K562 (cell line): ENCODE data around the gene RNU5D-1. TPM values are rescaled to one million over a fixed set of nuclear protein-coding genes. Genes with fewer than 3 reads are reported as not detected.

Experiments used
- ETS1 ChIP-seq: conservative IDR thresholded peaks from 2 replicates; pipeline ENCODE4 v1.6.1; 2011; ENCODE audit warnings: low read depth, mild to moderate bottlenecking, low read length; ENCODE audit not compliant: control insufficient read depth
- FOXP4 ChIP-seq: sonication (generic); formaldehyde crosslinking; IDR thresholded peaks from 2 replicates; pipeline ENCODE4 v1.8.0; 2022; ENCODE audit warnings: mild to moderate bottlenecking, missing genetic modification reagents, borderline replicate concordance
- GTF2B ChIP-seq: IDR thresholded peaks from 2 replicates; pipeline ENCODE4 v1.6.1; 2011; ENCODE audit not compliant: insufficient read length; ENCODE audit errors: extremely low read depth
- HDAC1 ChIP-seq, 2 experiments: fragments of 450-650 bp; IDR thresholded peaks; 2 replicates each; pipeline ENCODE4 v1.6.1; 2016 to 2017; ENCODE audit warnings: inconsistent platforms in 1 of 2, mild to moderate bottlenecking in 1 of 2, moderate library complexity in 1 of 2
- HMGN3 ChIP-seq: IDR thresholded peaks from 2 replicates; pipeline ENCODE4 v1.6.1; 2011; ENCODE audit warnings: borderline replicate concordance, low read depth, mild to moderate bottlenecking, mixed read lengths, low read length; ENCODE audit not compliant: insufficient read length; ENCODE audit errors: extremely low read depth
- PCBP1 ChIP-seq: fragments of 200-400 bp; formaldehyde crosslinking; IDR thresholded peaks from 2 replicates; pipeline ENCODE4 v1.6.1; 2018; ENCODE audit warnings: mild to moderate bottlenecking, low read depth, low read length; ENCODE audit not compliant: poor library complexity, severe bottlenecking
- SRF ChIP-seq, 2 experiments: fragments of 250-450, 450-650 bp in 1 of 2; sonication (Bioruptor Pico) in 1 of 2; sonication (generic) in 1 of 2; formaldehyde crosslinking; IDR thresholded peaks; 2 replicates each; pipeline versions ENCODE4 v1.5.0 to v1.5.1; 2020 to 2022; ENCODE audit warnings: mild to moderate bottlenecking in 1 of 2, missing genetic modification reagents in 1 of 2
- STAT5A ChIP-seq: IDR thresholded peaks from 2 replicates; pipeline ENCODE4 v1.6.1; 2012; ENCODE audit warnings: low read length, inconsistent platforms, borderline replicate concordance
- TSHZ1 ChIP-seq: fragments of 250-450 bp; sonication (Bioruptor Pico); IDR thresholded peaks from 2 replicates; pipeline ENCODE4 v1.4.0; 2020; ENCODE audit warnings: mild to moderate bottlenecking, moderate library complexity
- ZKSCAN1 ChIP-seq: fragments of 150-350 bp; IDR thresholded peaks from 2 replicates; pipeline ENCODE4 v1.6.1; 2016; ENCODE audit warnings: low read depth, low read length
- ZMIZ1 ChIP-seq, 2 experiments: fragments of 150-350 bp in 1 of 2; IDR thresholded peaks; 2 replicates each; pipeline ENCODE4 v1.6.1; 2012 to 2016; ENCODE audit warnings: low read depth in 2 of 2, low read length in 2 of 2, mild to moderate bottlenecking in 1 of 2, moderate library complexity in 1 of 2
- ZNF165 ChIP-seq: fragments of 250-450 bp; sonication (Bioruptor Pico); IDR thresholded peaks from 2 replicates; pipeline ENCODE4 v1.4.0; 2020; ENCODE audit warnings: borderline replicate concordance
- polyA plus RNA-seq, 8 experiments: library from polyadenylated mRNA; depleted of rRNA in 4 of 8; stranded (reverse) in 5 of 8; unstranded in 3 of 8; fragments of >200 nt; fragmentation: Nextera tagmentation in 2 of 8; fragmentation: Illumina TruSeq in 1 of 8; extraction: Ambion mirVana in 2 of 8; extraction: Trizol in 1 of 8; gene quantifications; 2 replicates each; pipeline versions ENCODE4 v1.2.1 to v1.2.3, GENCODE V29; 2011 to 2014; ENCODE audit warnings: inconsistent platforms in 1 of 8, missing spikeins in 1 of 8
- total RNA-seq, 7 experiments: library from RNA; depleted of rRNA in 6 of 7; stranded (reverse); fragments of >200 nt in 6 of 7; fragmentation: Illumina TruSeq in 2 of 7; extraction: Trizol in 2 of 7; gene quantifications; 2 replicates each; pipeline versions ENCODE4 v1.2.1 to v1.2.3, GENCODE V29; 2011 to 2021; ENCODE audit warnings: low replicate concordance in 1 of 7

Gene RNU5D-1
- total and polyA plus RNA-seq, 9 of the 15 experiments (the other 6 are each of a cell fraction or from before 2014, with no cell fraction given): under 0.01 TPM; not detected in 8

- no peak for TF ChIP-seq STAT5A
- peak; percentile 73 to 99; a peak in 3 of 4 replicates for TF ChIP-seq HDAC1 (IDR thresholded peaks at IDR 0.05)
- TF ChIP-seq ZMIZ1 (IDR thresholded peaks at IDR 0.05; ENCODE audit: low read depth in 2 of 2, low read length in 2 of 2): peak in 1 of 2 experiments; percentile 78; a peak in 1 of 4 replicates
- TF ChIP-seq SRF (CRISPR knock-in tag; IDR thresholded peaks at IDR 0.05): peak in 1 of 2 experiments; percentile 83; a peak in 2 of 4 replicates
- TF ChIP-seq ZKSCAN1: no peak
- TF ChIP-seq HMGN3: peak; percentile 62
- no peak for TF ChIP-seq TSHZ1
- TF ChIP-seq ZNF165 (CRISPR knock-in tag): no peak
- no peak for TF ChIP-seq PCBP1
- TF ChIP-seq ETS1: peak; percentile 81; the same call in 1 of the 2 replicates
- TF ChIP-seq FOXP4: no peak; the same call in 1 of the 2 replicates
- TF ChIP-seq GTF2B: peak; percentile 38
- TF ChIP-seq, all 486 proteins: peak for 170
Observed at GRCh38 chr1:44739307-44740178, 8.6 kb upstream of the RNU5D-1 start, which contains the start of gene KIF2C (continued).
